Stimulated activated CD8-positive, alpha-beta memory T cell treated with anti-CD3 and anti-CD28 coated beads, Interleukin-4, amount 100 ng/mL, for 48 hours (primary cell): ENCODE measurements around the gene ACOT9.
"Not testable (repeated sequence)": the region's sequence is repeated elsewhere in the genome, so short reads cannot be mapped to it uniquely, and the experiment has no call there.

Source experiments
- DNase-seq: peaks from one replicate; pipeline ENCODE4 v3.0.0-alpha.2; 2020

The ACOT9 gene

GRCh38 chrX:23676486-23676885 lies 66.6 kb downstream of the ACOT9 start:
- not testable (repeated sequence) for DNase-seq

GRCh38 chrX:23673108-23673507 lies 70.0 kb downstream of the ACOT9 start:
- no peak for DNase-seq

- DNase-seq, result no peak
Observed at GRCh38 chrX:23670528-23670927, 72.5 kb downstream of the ACOT9 start.

GRCh38 chrX:23668335-23668734 lies 74.7 kb downstream of the ACOT9 start:
- no peak for DNase-seq

DNA sequence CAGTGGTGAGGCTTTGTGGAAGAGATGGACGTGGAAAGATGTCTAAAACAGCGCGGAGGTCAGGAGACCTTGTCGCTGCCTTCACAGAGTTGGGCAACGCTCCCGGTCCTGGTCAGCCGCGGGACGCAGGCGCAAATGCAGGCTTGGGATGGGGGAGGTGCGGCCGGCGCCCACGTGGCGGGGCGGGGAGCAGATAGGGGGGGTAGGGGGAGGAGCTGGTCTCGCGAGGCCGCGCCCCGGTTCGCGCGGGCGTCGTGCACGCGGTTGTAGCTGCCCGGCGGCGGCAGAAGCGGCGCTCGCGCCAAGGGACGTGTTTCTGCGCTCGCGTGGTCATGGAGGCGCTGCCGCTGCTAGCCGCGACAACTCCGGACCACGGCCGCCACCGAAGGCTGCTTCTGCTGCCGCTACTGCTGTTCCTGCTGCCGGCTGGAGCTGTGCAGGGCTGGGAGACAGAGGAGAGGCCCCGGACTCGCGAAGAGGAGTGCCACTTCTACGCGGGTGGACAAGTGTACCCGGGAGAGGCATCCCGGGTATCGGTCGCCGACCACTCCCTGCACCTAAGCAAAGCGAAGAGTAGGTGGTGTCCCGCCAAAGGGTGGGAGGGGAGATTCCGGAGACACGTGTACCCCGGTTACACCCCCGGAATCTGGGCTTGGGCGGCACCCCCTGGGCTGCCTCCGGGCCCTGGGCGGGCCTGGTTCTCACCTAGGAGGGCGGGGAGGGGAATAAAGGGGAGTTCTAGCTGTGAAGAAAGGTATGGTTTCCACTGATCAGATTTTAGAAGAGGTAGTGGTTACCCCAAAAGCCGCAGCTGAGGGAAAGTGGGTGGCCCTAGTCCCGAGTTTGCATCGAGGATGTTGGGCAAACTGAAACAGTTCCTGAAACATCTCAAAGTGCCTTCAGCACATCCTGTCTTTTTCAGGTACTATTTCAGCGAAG lies 75.6 kb downstream of the ACOT9 start, which contains the start of gene PRDX4:
PRDX4 (plus strand) TSS at position 255 of the 939 bp plus-strand sequence; CDS start at position 333, 78 bp downstream.
- DNase-seq, result peak; percentile 84

DNA sequence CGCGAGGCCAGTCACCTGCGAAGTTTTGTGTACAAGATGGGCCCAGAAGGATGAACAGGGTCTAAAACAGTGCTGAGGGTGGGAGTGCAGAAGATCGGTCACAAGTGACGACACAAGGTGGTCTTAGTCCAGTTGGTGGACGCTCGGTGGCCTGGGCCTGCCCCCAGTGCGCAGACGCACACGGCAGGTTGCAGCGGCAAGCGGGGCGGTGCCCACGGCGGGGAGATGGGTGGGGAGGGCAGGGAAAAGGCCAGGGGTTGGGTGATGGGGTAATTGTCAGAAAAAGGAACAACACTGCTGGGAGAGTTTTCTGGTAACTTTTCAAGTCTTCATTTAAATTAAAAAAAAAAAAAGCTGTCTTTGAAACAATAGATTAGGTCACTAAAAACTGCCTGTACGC lies 76.8 kb downstream of the ACOT9 start:
- DNase-seq, result no peak

- no peak for DNase-seq
Observed at GRCh38 chrX:23664496-23664895, 78.6 kb downstream of the ACOT9 start.

DNA sequence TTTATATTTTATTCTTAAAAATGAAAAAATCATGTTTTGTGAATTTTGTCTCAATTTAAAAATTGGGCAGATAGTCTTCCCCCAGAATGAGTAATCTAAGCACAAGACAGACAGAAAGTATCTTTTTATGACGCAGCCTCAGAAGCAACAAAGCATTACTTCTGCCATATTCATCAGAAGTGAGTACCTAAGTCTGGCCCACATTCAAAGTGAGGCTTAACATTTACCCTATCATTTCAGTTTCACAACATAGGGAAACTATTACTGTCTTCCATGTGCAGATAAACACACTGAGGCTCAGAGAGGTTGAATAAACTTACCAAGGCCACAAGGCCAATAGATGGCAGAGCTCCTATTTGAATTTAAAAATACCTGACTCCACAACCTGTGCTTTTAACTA lies 80.2 kb downstream of the ACOT9 start:
- DNase-seq, result no peak

- no peak for DNase-seq
Observed at GRCh38 chrX:23662187-23662586, 80.9 kb downstream of the ACOT9 start.

GRCh38 chrX:23661671-23662070 lies 81.4 kb downstream of the ACOT9 start:
- DNase-seq, result no peak

DNA sequence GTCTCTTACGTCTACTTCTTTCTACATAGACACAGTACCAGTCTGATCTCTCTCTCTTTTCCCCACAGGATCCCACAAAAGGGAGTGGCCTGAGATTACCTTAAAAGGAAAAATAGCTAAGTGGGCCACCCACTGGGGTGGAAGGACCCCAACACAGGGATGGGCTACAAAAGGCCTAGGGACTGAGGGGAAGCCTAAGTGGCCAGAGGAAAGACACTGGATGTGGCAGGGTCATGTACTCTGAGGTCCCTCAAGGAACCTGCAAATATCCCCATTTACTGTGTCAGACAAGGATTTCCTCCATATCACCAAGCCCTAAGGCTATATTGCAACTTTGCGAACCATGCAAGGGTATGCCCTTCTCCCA lies 82.3 kb downstream of the ACOT9 start:
- DNase-seq, result no peak

- DNase-seq, result not testable (repeated sequence)
Observed at GRCh38 chrX:23660083-23660765, 82.9 kb downstream of the ACOT9 start.

DNA sequence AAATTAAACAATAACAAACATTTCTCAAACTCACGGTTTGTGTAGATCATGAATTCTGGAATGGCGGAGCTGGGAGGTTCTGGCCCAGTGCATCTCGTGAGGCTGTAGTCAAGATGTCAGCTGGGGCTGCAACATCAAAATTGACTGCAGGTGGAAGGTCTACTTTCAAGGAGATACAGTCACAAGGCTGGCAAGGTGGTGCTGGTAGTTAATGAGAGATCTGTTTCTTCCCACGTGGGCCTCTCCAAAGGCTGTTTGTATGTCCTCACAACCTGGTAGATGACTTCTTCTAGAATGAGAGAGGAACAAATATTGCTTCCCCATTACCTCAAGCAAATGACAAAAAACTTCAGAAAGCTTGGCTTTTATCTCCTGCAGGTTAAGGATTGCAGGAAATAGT lies 83.7 kb downstream of the ACOT9 start:
- DNase-seq, result no peak

DNA sequence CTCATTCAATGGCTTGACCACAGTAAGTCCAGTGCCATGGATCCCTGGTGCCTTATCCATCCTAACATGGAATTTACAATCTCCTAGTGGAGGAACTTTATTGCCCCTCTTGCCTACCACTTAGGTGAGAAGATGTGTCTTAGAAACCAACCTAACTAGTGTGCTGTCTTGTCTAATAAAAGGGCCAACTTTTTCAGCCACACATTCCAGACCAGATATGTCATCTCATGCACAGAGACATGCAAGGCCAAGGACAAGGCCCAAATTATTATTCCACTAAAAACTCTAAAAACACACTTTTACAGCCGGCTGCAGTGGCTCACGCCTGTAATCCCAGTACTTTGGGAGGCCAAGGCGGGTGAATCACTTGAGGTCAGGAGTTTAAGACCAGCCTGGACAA lies 86.4 kb downstream of the ACOT9 start:
- DNase-seq, result no peak

DNA sequence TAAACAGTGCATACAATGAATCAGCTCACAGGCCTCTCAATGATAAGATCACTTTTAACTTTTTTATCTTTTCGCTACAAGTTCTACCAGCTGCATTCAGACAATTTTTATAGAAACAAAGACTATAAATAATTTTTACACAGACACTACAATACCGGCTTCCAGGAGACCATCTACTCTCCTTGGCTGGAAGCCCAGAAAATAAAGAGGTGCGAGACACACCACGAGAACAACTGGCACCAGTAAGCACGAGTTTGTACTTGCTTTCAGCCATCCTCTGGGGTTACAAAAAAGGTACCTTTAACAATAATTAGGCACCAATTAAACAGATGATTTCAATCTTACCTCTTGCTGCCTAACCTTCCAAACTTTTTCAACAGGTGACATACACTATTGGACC lies 87.0 kb downstream of the ACOT9 start:
- no peak for DNase-seq
